GM18868 (cell line): ENCODE measurements around the gene SSC4D.

ENCODE experiments used
- ATAC-seq: cut with Tn5 transposase; IDR thresholded peaks from one replicate; pipeline ENCODE4 v1.9.1; 2021; ENCODE audit warnings: mild to moderate bottlenecking, moderate library complexity; ENCODE audit not compliant: unreplicated experiment

SSC4D gene

GRCh38 chr7:76356115-76356514 lies 53.4 kb downstream of the SSC4D start:
- no peak for ATAC-seq

DNA sequence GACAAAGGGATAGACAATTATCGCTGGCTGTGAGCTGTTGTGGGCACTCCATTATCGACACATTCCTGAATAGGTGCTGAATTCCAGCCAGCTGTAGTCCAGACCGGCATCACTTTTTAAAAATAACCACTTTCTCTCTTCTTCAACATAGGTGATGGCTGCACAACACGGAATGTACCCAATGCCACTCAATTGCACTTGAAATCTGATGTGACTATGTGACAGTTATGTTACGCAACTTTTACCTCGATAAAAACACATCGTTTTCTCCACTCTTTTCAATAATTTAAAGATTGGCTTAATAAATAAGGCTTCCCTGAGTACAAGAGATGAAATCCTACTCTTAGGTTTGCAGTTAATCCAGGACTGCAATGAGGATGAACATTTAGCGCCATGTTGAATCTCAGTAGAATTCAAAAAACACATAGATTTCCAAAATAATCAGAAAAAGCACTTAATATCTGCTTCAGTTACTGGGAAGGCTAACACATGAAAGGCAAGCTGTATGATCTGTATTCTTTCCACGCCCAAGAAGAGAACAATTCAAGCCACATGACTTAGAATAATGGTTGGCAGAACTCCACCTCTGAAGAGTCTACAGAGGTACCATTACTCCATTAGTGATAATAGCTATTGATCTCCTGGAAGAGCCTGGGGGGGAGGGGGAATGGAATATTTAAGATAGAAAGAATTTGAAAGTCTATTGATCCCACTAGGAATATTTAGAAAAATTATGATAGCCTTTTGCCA lies 54.3 kb downstream of the SSC4D start:
- no peak for ATAC-seq

DNA sequence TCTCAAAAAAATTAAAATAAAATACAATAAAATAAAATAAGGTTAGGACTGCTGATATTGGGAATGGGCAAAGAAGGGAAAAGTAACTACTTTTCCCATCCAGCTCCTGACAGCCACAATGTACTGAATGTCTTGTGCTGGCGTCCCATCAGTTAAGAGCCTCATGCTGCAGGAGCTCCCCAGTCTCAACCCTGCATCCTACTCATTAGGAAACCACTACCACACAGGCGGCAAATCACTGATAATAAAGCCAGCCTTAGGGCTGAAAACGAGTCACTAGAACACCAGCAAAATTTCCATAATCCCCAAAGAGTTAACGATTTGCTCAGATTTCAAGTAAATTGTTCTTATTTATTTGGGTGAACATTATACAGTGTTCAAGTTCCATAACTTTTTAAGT lies 55.0 kb downstream of the SSC4D start:
- no peak for ATAC-seq

DNA sequence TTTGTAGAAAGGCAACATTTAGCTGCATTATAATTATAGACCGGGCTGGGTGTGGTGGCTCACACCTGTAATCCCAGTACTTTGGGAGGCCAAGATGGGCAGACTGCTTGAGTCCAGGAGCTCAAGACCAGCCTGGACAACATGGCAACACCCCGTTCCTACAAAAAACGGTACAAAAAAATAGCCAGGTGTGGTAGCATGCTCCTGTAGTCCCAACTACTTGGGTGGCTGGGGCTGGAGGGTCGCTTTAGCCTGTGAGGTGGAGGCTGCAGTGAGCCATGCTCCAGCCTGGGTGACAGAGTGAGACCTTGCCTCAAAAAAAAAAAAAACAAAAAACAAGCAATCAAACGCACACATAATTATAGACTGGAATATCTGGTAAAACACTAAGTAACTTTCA lies 55.8 kb downstream of the SSC4D start:
- no peak for ATAC-seq

DNA sequence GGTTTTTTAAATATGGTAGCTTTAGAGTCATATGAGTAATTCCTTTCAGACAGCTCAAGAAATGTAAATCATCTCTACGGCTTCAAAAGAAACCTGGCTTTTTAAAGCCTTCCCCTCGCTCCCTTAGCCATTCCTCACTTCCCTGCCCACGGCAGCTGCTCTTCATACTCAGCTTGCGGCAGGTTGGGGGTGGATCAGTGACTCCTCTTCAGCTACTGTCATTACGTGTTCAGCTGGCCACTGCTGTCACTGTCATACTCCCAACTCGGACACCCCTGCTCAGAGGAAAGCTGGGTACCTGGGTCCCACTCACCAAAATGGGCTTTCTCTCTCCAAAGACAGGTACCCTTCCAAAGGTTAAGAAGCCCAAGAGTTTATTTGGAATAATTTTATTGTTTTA lies 57.3 kb downstream of the SSC4D start:
- no peak for ATAC-seq

- no peak for ATAC-seq
Observed at GRCh38 chr7:76351372-76351771, 58.1 kb downstream of the SSC4D start.

DNA sequence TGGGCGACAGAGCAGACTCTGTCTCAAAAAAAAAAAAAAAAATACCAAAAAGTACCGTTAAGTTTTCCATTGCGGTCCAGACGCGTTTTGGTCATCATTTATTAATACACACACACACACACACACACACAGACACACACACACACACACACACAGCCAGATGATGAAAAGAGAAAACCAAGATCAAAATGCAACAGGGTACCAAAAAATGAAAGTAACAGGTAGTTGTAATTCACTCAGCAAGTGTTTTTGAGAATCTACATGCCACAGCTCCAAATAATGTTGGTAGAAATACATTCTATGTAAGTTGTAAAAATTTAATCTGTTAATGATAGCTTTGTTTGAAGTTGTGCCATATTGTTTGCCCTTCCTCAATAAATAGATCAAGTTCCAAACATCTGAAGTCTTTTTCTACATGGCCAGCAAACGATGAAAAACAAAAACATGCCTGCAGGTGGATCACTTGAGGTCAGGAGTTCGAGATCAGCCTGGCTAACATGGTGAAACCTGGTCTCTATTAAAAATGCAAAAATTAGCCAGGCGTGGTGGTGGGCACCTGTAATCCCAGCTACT lies 60.1 kb downstream of the SSC4D start:
- ATAC-seq: no peak

DNA sequence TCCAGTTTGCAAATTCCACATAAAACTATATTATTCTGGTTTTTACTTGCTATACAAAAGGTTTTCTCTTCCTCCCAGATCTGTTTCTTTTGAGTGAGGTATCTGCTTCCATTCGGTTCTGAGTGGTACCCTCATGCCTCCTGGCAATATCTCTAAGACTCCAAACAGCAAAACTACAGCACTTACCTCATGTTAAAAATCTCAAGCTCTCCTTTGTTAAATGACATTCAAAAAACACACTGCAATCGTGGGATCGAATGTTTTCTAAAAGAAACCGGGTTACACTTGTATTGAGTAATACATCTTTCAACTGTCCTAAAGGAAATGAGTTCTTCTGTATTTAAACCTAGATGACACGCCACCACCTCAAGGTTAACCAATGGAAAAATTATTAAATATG lies 61.8 kb downstream of the SSC4D start:
- no peak for ATAC-seq

GRCh38 chr7:76346778-76347177 lies 62.7 kb downstream of the SSC4D start:
- no peak for ATAC-seq

GRCh38 chr7:76346097-76346496 lies 63.4 kb downstream of the SSC4D start:
- no peak for ATAC-seq

DNA sequence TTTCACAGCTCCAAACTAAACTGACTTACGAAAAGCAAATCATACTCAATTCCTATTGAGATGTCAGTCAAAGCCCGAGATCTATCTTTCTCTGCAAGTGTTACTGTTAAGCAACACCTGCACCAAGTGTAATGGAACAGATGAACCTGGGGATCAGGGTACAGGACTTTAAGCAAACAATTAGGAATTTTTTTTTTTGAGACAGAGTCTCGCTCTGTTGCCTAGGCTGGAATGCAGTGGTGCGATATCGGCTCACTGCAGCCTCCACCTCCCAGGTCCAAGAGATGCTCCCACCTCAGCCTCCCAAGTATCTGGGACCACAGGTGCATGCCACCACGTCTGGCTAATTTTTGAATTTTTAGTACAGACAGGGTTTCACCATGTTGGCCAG lies 65.6 kb downstream of the SSC4D start:
- no peak for ATAC-seq

- no peak for ATAC-seq
Observed at GRCh38 chr7:76343294-76343930, 66.1 kb downstream of the SSC4D start.

DNA sequence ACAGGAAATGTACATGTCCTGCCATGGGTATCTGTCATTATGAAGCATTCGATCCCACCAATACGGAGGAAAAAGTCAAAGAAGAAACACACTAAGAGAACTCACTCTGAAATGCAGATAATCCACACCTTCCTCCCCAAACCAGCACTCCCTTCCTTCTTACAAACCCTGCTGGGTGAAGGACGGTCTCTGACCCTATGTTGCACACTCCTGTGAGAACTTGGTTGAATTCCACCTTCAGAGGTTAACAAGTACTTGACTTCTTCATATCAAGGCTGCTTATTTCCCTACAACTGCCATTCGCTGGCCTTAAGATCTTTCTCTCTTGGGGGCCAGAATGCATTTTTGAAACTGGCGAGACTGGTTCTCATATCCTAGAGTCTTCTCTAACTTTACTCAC lies 67.3 kb downstream of the SSC4D start:
- ATAC-seq: no peak

DNA sequence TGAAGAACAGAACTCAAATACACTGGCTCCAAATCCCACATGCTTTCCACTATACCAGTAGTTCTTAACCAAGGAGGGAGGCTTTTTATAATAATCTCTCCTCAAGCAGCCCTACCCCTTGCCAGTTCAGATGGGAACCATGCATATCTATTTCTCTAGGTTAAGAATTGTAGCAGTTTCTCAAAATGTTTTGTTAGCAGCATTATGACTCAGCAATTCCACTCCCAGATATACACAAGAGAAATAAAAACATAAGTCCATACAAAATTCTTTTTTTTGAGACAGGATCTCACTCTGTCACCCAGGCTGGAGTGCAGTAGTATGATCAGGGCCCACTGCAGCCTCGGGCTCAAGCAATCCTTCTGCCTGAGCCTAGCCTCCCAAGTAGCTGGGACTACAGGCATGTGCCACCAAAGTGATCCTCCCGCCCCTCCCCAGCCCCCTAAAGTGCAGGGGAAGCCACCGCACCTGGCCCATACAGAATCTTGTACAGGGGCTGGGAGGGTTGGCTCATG lies 68.8 kb downstream of the SSC4D start:
- no peak for ATAC-seq
